ENCODE data around the gene FOXO1. TPM values are rescaled to one million over a fixed set of nuclear protein-coding genes. Genes with fewer than 3 reads are reported as not detected.
"Not testable (repeated sequence)": the region's sequence is repeated elsewhere in the genome, so short reads cannot be mapped to it uniquely, and the experiment has no call there.

FOXO1 gene
- total and polyA plus RNA-seq, 2 of the 13 experiments (the other 11 are each of a cell fraction or from before 2014, with no cell fraction given): 8.1 to 13.1 TPM

- CTCF ChIA-PET (ENCODE audit: low intra/inter-chr PET ratio, low total read pairs); H3K9me3 ChIP-seq (ENCODE audit: low read length); H2AFZ ChIP-seq (ENCODE audit: low read length); BruUV-seq (replicated peaks); H3K36me3 ChIP-seq (replicated peaks in 1 of 2; ENCODE audit: control insufficient read depth in 1 of 2, insufficient read depth in 2 of 2, low read length in 2 of 2); H3K27me3 ChIP-seq (ENCODE audit: control insufficient read depth in 1 of 2, insufficient read depth in 2 of 2, low read length in 2 of 2); FAIRE-seq: not testable (repeated sequence)
- WGBS (ENCODE audit: low lambda C conversion rate): 0% methylated on average over 12 of the region's 17 CpGs
- Histone ChIP-seq H3K79me2 (ENCODE audit: insufficient read depth, low read length) (peaks cover 69% of the 10 kb centered on the region), H3K4me2 (ENCODE audit: low read depth, low read length) (peak overlapping the region; percentile 84), H3K27ac (ENCODE audit: extremely low read length, insufficient read depth, low read length) (peak overlapping the region; percentile 71), H3K9ac (ENCODE audit: insufficient read depth, low read depth, low read length) (peak overlapping the region; percentile 94), H3K4me3 (replicated peaks in 1 of 3; ENCODE audit: insufficient read depth in 1 of 3, low read depth in 2 of 3, low read length in 3 of 3) (peak overlapping the region; percentile 96 to 99 (median 99)), H4K20me1 (ENCODE audit: insufficient read depth, low read length) (peaks cover 52% of the 10 kb centered on the region), H3K4me1 (ENCODE audit: insufficient read depth, low read length) (peaks cover 51% of the 10 kb centered on the region)
- POLR2A ChIA-PET: interaction anchor here (1.2 to 2.4 kb wide), 4 partner anchors 75 to 350 kb away, joined by 3 to 13 read pairs (median 4); no protein-coding TSS in a partner anchor
- in situ Hi-C loops (cut with HindIII; ENCODE audit: extremely low pct_ligation_motif_present, low pct_unique_long_range_greater_than_20kb): loop anchor here (10.0 kb wide), 1 partner anchor 329 kb away; no protein-coding TSS in a partner anchor
- DNase-seq (ENCODE audit: low spot score) (peak; percentile 43), ATAC-seq (peak; percentile 24)
- intact Hi-C loops (cut with micrococcal nuclease; ENCODE audit: unreplicated experiment): loop anchor here (5.0 kb wide), 3 partner anchors 42 to 262 kb away; no protein-coding TSS in a partner anchor
- TF ChIP-seq ZNF709 (CRISPR knock-in tag; IDR thresholded peaks at IDR 0.05) (0 out of 2 replicates have a peak, but pooled peaks have one; percentile 16), ZNF770 (CRISPR knock-in tag; IDR thresholded peaks at IDR 0.05) (0 out of 2 replicates have a peak, but pooled peaks have one; percentile 72), KLF6 (CRISPR knock-in tag; IDR thresholded peaks at IDR 0.05) (0 out of 2 replicates have a peak, but pooled peaks have one; percentile 11), IRF9 (CRISPR knock-in tag; IDR thresholded peaks at IDR 0.05; ENCODE audit: borderline replicate concordance) (0 out of 2 replicates have a peak, but pooled peaks have one; percentile 27), KMT2A (CRISPR knock-in tag; IDR thresholded peaks at IDR 0.05) (peak; percentile 63; the same call in 1 of the 2 replicates), SP2 (CRISPR knock-in tag; IDR thresholded peaks at IDR 0.05) (peak; percentile 34; the same call in 1 of the 2 replicates), IRF2 (CRISPR knock-in tag; IDR thresholded peaks at IDR 0.05) (peak; percentile 26; the same call in 1 of the 2 replicates), NRL (CRISPR knock-in tag; IDR thresholded peaks at IDR 0.05; ENCODE audit: borderline replicate concordance) (0 out of 2 replicates have a peak, but pooled peaks have one; percentile 9), ZNF441 (CRISPR knock-in tag; IDR thresholded peaks at IDR 0.05; ENCODE audit: borderline replicate concordance) (peak; percentile 88; the same call in 1 of the 2 replicates), ZMYM3 (CRISPR knock-in tag; IDR thresholded peaks at IDR 0.05) (peak; percentile 50; the same call in 1 of the 2 replicates), NR1H2 (CRISPR knock-in tag; IDR thresholded peaks at IDR 0.05; ENCODE audit: borderline replicate concordance, low read depth) (0 out of 2 replicates have a peak, but pooled peaks have one; percentile 21), HOXA3 (CRISPR knock-in tag; IDR thresholded peaks at IDR 0.05) (0 out of 2 replicates have a peak, but pooled peaks have one; percentile 21), ARHGAP35 (CRISPR knock-in tag; IDR thresholded peaks at IDR 0.05; ENCODE audit: borderline replicate concordance) (0 out of 2 replicates have a peak, but pooled peaks have one; percentile 50), MTERF4 (CRISPR knock-in tag; IDR thresholded peaks at IDR 0.05) (peak; percentile 52; the same call in 1 of the 2 replicates)
- TF ChIP-seq, protein P1, sequence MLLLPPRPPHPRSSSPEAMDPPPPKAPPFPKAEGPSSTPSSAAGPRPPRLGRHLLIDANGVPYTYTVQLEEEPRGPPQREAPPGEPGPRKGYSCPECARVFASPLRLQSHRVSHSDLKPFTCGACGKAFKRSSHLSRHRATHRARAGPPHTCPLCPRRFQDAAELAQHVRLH (CRISPR knock-in tag; IDR thresholded peaks at IDR 0.05; ENCODE audit: borderline replicate concordance, low read depth): peak; percentile 32; the same call in 1 of the 2 replicates
- TF ChIP-seq, protein P2, sequence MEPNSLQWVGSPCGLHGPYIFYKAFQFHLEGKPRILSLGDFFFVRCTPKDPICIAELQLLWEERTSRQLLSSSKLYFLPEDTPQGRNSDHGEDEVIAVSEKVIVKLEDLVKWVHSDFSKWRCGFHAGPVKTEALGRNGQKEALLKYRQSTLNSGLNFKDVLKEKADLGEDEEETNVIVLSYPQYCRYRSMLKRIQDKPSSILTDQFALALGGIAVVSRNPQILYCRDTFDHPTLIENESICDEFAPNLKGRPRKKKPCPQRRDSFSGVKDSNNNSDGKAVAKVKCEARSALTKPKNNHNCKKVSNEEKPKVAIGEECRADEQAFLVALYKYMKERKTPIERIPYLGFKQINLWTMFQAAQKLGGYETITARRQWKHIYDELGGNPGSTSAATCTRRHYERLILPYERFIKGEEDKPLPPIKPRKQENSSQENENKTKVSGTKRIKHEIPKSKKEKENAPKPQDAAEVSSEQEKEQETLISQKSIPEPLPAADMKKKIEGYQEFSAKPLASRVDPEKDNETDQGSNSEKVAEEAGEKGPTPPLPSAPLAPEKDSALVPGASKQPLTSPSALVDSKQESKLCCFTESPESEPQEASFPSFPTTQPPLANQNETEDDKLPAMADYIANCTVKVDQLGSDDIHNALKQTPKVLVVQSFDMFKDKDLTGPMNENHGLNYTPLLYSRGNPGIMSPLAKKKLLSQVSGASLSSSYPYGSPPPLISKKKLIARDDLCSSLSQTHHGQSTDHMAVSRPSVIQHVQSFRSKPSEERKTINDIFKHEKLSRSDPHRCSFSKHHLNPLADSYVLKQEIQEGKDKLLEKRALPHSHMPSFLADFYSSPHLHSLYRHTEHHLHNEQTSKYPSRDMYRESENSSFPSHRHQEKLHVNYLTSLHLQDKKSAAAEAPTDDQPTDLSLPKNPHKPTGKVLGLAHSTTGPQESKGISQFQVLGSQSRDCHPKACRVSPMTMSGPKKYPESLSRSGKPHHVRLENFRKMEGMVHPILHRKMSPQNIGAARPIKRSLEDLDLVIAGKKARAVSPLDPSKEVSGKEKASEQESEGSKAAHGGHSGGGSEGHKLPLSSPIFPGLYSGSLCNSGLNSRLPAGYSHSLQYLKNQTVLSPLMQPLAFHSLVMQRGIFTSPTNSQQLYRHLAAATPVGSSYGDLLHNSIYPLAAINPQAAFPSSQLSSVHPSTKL (CRISPR knock-in tag; IDR thresholded peaks at IDR 0.05): 0 out of 2 replicates have a peak, but pooled peaks have one; percentile 21
Measured at GRCh38 chr13:40664100-40664349, 2.4 kb downstream of the FOXO1 start.
